MCF 10A (cell line): Measurements from ENCODE around the gene SH3GL1. TPM values are rescaled to one million over a fixed set of nuclear protein-coding genes. Genes with fewer than 3 reads are reported as not detected.

Experiments used
- BruUV-seq: library from RNA; stranded (reverse); fragments of 400-500 nt; replicated peaks from 2 replicates; lab custom pipeline; 2021; lab: Mats Ljungman, UMichigan
- CTCF ChIA-PET: fragments of 300-600 bp; sonication (Branson Sonifier 250); formaldehyde crosslinking; extraction: SDS; loops from one replicate; lab custom pipeline; 2021; ENCODE audit warnings: antibody characterized with exemption, inconsistent platforms; lab: Yijun Ruan, JAX
- POLR2A ChIA-PET: fragments of 300-600, 350-650 bp; sonication (Branson Sonifier 250); formaldehyde crosslinking; extraction: SDS; loops from one replicate; lab custom pipeline; 2020; ENCODE audit warnings: antibody characterized with exemption, inconsistent platforms; lab: Yijun Ruan, JAX
- DNase-seq: peaks from one replicate; pipeline ENCODE4 v3.0.0-alpha.2; 2018; ENCODE audit not compliant: unreplicated experiment
- H3K27ac Mint-ChIP-seq: one replicate; pipeline ENCODE4 v1.8.0; 2022; ENCODE audit warnings: mild to moderate bottlenecking, low read depth, mixed read lengths; ENCODE audit not compliant: unreplicated experiment
- H3K27me3 Mint-ChIP-seq: one replicate; pipeline ENCODE4 v1.8.0; 2022; ENCODE audit warnings: mixed read lengths; ENCODE audit not compliant: insufficient read depth, unreplicated experiment
- H3K36me3 Mint-ChIP-seq: one replicate; pipeline ENCODE4 v1.8.0; 2022; ENCODE audit warnings: mild to moderate bottlenecking, moderate library complexity, mixed read lengths; ENCODE audit not compliant: insufficient read depth, unreplicated experiment
- H3K4me1 Mint-ChIP-seq: one replicate; pipeline ENCODE4 v1.8.0; 2022; ENCODE audit warnings: mixed read lengths; ENCODE audit not compliant: insufficient read depth, unreplicated experiment
- H3K4me3 Mint-ChIP-seq: one replicate; pipeline ENCODE4 v1.8.0; 2022; ENCODE audit warnings: mild to moderate bottlenecking, moderate library complexity, mixed read lengths; ENCODE audit not compliant: unreplicated experiment
- H3K9me3 Mint-ChIP-seq: one replicate; pipeline ENCODE4 v1.8.0; 2022; ENCODE audit warnings: mixed read lengths; ENCODE audit not compliant: unreplicated experiment
- CTCF ChIP-seq: fragments of 200-600 bp; IDR thresholded peaks from one replicate; pipeline ENCODE4 v1.8.0; 2022; ENCODE audit warnings: antibody characterized with exemption, mild to moderate bottlenecking; ENCODE audit not compliant: unreplicated experiment
- intact Hi-C: fragments of 100-400 bp; cut with micrococcal nuclease; formaldehyde crosslinking; loops from 2 replicates; pipeline ENCODE4 v1.14.1; 2022
- total RNA-seq: library from RNA; stranded (reverse); gene quantifications from 2 replicates; pipeline ENCODE4 v1.2.3, GENCODE V29; 2022

Gene SH3GL1
- total RNA-seq, 1 experiment from 2014 or later: 106 TPM

GRCh38 chr19:4437103-4437502 is 36.8 kb upstream of the SH3GL1 start:
- H3K4me1 Mint-ChIP-seq: no peaks in the 10 kb centered on the region

DNA sequence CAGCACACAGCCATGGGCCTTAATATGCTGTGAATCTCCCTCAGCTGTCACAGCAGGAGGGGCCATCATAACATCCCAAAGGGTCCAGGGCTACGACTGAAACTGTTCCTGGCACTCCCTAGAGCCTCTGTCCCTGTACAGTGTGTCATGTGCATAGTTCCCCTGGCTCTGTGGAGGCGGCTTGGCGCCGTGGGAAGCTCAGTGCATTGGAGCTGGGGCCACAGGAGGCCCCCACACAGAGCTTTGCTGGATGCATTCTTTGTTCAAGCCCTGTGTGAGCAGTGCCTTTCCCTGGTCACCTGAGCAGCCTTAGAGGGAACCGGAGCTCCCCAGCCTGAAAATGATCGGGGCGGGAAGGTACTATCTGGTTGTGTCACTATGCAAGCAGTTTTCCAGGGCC is 35.9 kb upstream of the SH3GL1 start:
- Mint-ChIP-seq H3K4me1 (no peaks in the 10 kb centered on the region), H3K36me3 (peaks cover 32% of the 10 kb centered on the region), H3K27ac (no peak overlapping the region), H3K4me3 (no peak overlapping the region), H3K27me3 (no peaks in the 10 kb centered on the region), H3K9me3 (no peaks in the 10 kb centered on the region)
- no TSS peak for BruUV-seq
- intact Hi-C loops: no loop called here
- DNase-seq: no peak
- no peak for TF ChIP-seq CTCF
- ChIA-PET POLR2A (interaction anchor here (0.8 kb wide), 1 partner anchor 9 kb away, joined by 3 read pairs; no protein-coding TSS in a partner anchor), CTCF (no interaction called here)

More at GRCh38 chr19:4437103-4437502, 36.8 kb upstream of the SH3GL1 start:
- BruUV-seq: no TSS peak
- TF ChIP-seq CTCF: no peak
- H3K4me3 Mint-ChIP-seq: no peak overlapping the region
- H3K27ac Mint-ChIP-seq: no peak overlapping the region
- no peaks in the 10 kb centered on the region for H3K9me3 Mint-ChIP-seq
- ChIA-PET POLR2A (interaction anchor here (1.1 kb wide), 1 partner anchor 12 kb away, joined by 3 read pairs; no protein-coding TSS in a partner anchor), CTCF (interaction anchor here (0.6 kb wide), 1 partner anchor 194 kb away, joined by 3 read pairs; no protein-coding TSS in a partner anchor)
- H3K27me3 Mint-ChIP-seq: no peaks in the 10 kb centered on the region
- intact Hi-C loops: no loop called here
- DNase-seq: no peak
- H3K36me3 Mint-ChIP-seq: peaks cover 28% of the 10 kb centered on the region

DNA sequence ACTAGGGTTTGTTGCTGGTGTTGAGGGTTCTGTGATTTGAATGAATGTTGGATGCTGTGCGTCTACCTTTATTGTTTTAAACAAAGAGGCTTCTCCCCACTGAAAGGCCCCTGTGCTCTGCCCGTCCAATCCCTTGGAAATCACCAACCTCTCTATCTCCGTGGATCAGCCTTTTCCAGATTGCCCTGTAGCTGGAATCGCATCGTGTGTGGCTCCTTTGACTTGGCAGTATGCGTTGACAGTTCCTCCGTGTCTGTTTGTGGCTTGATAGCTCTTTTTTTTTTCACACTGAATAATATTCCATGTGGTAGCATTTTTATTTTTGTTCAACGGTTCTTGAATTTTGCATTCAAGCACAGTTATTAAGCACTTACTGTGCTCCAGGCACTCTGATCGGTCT is 34.0 kb upstream of the SH3GL1 start:
- Mint-ChIP-seq H3K36me3 (peaks cover 46% of the 10 kb centered on the region), H3K9me3 (no peaks in the 10 kb centered on the region), H3K27ac (no peak overlapping the region), H3K4me3 (no peak overlapping the region), H3K4me1 (no peaks in the 10 kb centered on the region), H3K27me3 (no peaks in the 10 kb centered on the region)
- ChIA-PET POLR2A (interaction anchor here (0.6 kb wide), 1 partner anchor 49 kb away, joined by 4 read pairs; no protein-coding TSS in a partner anchor), CTCF (interaction anchor here (0.6 kb wide), 1 partner anchor 64 kb away, joined by 3 read pairs; no protein-coding TSS in a partner anchor)
- intact Hi-C loops: no loop called here
- DNase-seq: no peak
- BruUV-seq: no TSS peak
- TF ChIP-seq CTCF: no peak

DNA sequence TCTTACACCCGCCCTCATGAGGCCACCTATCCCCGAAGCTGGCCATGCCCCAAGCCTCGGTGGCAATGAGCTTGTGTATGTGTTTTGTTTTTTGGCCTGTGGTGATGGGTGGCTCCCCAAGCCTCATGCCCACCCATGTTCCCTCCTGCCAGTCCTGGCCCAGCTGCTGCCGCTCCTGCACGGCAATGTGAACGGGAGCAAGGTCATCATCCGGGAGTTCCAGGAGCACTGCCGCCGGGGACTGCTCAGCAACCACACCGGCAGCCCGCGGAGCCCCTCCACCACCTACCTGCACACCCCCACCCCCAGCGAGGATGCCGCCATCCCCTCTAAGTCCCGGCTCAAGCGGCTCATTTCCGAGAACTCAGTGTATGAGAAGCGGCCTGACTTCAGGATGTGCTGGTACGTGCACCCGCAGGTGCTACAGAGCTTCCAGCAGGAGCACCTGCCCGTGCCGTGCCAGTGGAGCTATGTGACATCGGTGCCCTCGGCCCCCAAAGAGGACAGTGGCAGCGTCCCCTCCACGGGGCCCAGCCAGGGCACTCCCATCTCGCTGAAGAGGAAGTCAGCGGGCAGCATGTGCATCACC is 32.7 kb upstream of the SH3GL1 start:
- no peak for DNase-seq
- Mint-ChIP-seq H3K36me3 (peaks cover 56% of the 10 kb centered on the region), H3K9me3 (no peaks in the 10 kb centered on the region), H3K4me3 (no peak overlapping the region), H3K4me1 (no peaks in the 10 kb centered on the region), H3K27me3 (no peaks in the 10 kb centered on the region), H3K27ac (no peak overlapping the region)
- intact Hi-C loops: no loop called here
- CTCF ChIA-PET: no interaction called here
- no peak for TF ChIP-seq CTCF
- no TSS peak for BruUV-seq
- POLR2A ChIA-PET: interaction anchor here (0.6 to 0.7 kb wide), 2 partner anchors 31 to 66 kb away, joined by 3 to 4 read pairs; no protein-coding TSS in a partner anchor
